Peyer's patch (tissue), 4 donors: Measurements from ENCODE around the gene KRT17. TPM values are rescaled to one million over a fixed set of nuclear protein-coding genes. Genes with fewer than 3 reads are reported as not detected.
"Not testable (repeated sequence)": the region's sequence is repeated elsewhere in the genome, so short reads cannot be mapped to it uniquely, and the experiment has no call there.

Experiments used
- DNase-seq, 3 donors: peaks; one replicate each; pipeline ENCODE4 v3.0.0-alpha.2; 2017 to 2019
- H3K27ac ChIP-seq, 4 donors: fragments of 200-600 bp; sonication (generic); one replicate each; pipeline ENCODE4 v1.5.1; 2016 to 2019
- H3K27me3 ChIP-seq, 2 donors: fragments of 200-600 bp; sonication (generic); one replicate each; pipeline ENCODE4 v1.5.1; 2019
- H3K36me3 ChIP-seq, 3 donors: fragments of 200-600 bp; sonication (generic); one replicate each; pipeline ENCODE4 v1.5.1; 2016 to 2019
- H3K4me1 ChIP-seq, 4 donors: fragments of 200-600 bp; sonication (generic); one replicate each; pipeline ENCODE4 v1.5.1; 2016 to 2019
- H3K4me3 ChIP-seq, 4 donors: fragments of 200-600 bp; sonication (generic); 1 replicate in 3 of 4; 2 replicates in 1 of 4; pipeline ENCODE4 v1.5.1; 2016 to 2019; ENCODE audit warnings: mild to moderate bottlenecking in 1 of 4
- H3K9me3 ChIP-seq, 4 donors: fragments of 200-600 bp; sonication (generic); one replicate each; pipeline ENCODE4 v1.5.1; 2016 to 2019; ENCODE audit warnings: mild to moderate bottlenecking in 1 of 4
- POLR2A ChIP-seq, 2 donors: fragments of 450-650 bp; IDR thresholded peaks; one replicate each; pipeline ENCODE4 v1.5.1; 2017; ENCODE audit warnings: antibody characterized with exemption in 2 of 2, mild to moderate bottlenecking in 2 of 2, moderate library complexity in 2 of 2
- total RNA-seq, 4 donors: library from RNA; depleted of rRNA; stranded (reverse); fragments of >200 nt; gene quantifications; one replicate each; pipeline ENCODE4 v1.1.0, GENCODE V29; 2016
- TF ChIP-seq, protein P1 (sequence below), 6 experiments: fragments of 450-650 bp in 4 of 6; fragments of 200-600 bp in 2 of 6; sonication (generic) in 1 of 6; IDR thresholded peaks; one replicate each; pipeline ENCODE4 v1.5.1; 2017 to 2019; ENCODE audit warnings: antibody characterized with exemption in 6 of 6, mild to moderate bottlenecking in 3 of 6, moderate library complexity in 1 of 6

The KRT17 gene
- total RNA-seq, 4 donors from 2014 or later = 2.7 TPM; not detected in 3

DNA sequence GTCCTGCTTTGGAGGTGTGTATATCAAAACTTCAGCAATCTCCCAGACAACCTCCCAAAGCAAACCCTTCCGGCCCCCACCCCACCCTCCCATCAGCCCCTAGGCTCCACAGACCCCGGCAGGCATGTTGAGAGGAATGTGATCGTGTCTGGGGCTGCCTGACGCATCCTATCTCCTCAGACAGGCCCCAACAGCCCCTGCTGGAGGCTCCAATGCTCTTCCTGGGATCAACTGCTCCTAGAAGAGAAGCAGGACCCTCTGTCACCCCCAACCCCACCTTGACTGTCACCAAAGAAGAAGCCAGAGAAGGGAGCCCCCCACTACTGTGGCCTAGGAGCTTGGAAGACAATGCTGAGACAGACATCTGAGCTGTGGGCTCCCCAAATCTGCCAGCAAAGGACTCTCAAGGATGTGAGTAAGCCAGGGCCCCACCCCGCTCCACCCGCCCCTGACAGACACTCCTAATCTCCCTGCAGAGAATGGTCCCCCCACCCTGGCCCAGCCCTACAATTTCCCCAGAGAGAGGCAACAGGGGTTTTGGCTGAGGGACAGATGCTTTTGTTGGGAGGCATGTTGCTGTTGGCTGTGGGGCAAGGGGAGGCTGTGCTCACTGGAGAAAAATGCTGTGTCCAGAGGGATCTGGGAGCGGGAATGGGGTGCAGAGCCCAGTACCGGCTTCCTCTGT lies 36.1 kb downstream of the KRT17 start:
- H3K36me3 ChIP-seq = no peaks in the 10 kb centered on the region
- no peaks in the 10 kb centered on the region for H3K4me1 ChIP-seq
- DNase-seq = no peak
- H3K27ac ChIP-seq = no peak overlapping the region
- no peak overlapping the region for H3K4me3 ChIP-seq
- H3K27me3 ChIP-seq = no peaks in the 10 kb centered on the region
- TF ChIP-seq, protein P1, sequence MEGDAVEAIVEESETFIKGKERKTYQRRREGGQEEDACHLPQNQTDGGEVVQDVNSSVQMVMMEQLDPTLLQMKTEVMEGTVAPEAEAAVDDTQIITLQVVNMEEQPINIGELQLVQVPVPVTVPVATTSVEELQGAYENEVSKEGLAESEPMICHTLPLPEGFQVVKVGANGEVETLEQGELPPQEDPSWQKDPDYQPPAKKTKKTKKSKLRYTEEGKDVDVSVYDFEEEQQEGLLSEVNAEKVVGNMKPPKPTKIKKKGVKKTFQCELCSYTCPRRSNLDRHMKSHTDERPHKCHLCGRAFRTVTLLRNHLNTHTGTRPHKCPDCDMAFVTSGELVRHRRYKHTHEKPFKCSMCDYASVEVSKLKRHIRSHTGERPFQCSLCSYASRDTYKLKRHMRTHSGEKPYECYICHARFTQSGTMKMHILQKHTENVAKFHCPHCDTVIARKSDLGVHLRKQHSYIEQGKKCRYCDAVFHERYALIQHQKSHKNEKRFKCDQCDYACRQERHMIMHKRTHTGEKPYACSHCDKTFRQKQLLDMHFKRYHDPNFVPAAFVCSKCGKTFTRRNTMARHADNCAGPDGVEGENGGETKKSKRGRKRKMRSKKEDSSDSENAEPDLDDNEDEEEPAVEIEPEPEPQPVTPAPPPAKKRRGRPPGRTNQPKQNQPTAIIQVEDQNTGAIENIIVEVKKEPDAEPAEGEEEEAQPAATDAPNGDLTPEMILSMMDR (IDR thresholded peaks at IDR 0.05) = no peak
- TF ChIP-seq POLR2A (IDR thresholded peaks at IDR 0.05) = no peak
- no peaks in the 10 kb centered on the region for H3K9me3 ChIP-seq

GRCh38 chr17:41586863-41587495 lies 37.4 kb downstream of the KRT17 start, which contains the start of gene KRT14:
Gene KRT14 (minus strand): TSS chr17:41586895. CDS start chr17:41586834, 61 bp downstream.
- Histone ChIP-seq H3K9me3 (no peaks in the 10 kb centered on the region), H3K4me1 (peaks cover 0 to 7% (median 0%) of the 10 kb centered on the region in 4 donors), H3K36me3 (no peaks in the 10 kb centered on the region), H3K27me3 (no peaks in the 10 kb centered on the region), H3K27ac (no peak within 1 kb of the TSS), H3K4me3 (no peak within 1 kb of the TSS)
- TF ChIP-seq, protein P1 (IDR thresholded peaks at IDR 0.05) = no peak
- no peak for TF ChIP-seq POLR2A (IDR thresholded peaks at IDR 0.05)
- no peak for DNase-seq

DNA sequence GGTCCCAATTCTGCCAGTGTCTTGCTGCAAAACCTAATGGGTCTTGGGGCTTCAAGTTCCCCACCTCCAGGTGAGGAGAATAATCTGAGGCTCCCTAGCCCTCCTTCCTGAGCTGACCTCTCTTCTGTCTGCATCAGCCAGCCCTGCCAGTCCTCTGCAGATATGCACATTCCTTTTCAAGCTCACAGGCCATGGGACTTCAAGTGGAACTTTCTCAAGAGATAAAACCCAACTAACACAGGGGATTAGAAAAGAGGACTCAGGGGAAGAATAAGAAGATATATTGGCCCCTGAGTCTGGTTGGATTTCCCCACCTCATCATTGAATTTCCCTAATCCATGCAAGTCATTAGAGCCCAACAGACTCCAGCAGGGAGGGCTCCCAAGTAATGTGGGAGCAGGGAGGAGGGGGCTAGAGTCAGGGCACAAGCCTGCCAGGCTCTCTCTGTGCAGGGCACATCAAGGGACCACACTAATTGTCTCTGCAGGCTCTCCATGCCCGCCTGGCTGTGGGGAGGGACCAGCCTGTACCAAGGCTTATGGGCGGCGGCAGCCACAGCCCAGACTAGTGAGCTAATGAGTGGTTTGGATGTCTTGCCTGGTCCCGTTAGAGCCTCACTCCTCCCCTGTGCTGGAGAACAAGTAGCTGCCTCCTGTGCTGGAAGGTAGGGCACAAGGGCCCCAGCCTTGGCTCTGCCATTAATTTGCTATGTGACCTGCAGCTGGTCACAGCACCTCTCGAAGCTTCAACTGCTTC lies 38.9 kb downstream of the KRT17 start:
- H3K27ac ChIP-seq = no peak overlapping the region
- no peaks in the 10 kb centered on the region for H3K27me3 ChIP-seq
- H3K4me1 ChIP-seq = peaks cover 0 to 7% (median 0%) of the 10 kb centered on the region in 4 donors
- no peak overlapping the region for H3K4me3 ChIP-seq
- no peaks in the 10 kb centered on the region for H3K36me3 ChIP-seq
- no peak for DNase-seq
- no peaks in the 10 kb centered on the region for H3K9me3 ChIP-seq
- TF ChIP-seq POLR2A (IDR thresholded peaks at IDR 0.05) = no peak
- TF ChIP-seq, protein P1 (IDR thresholded peaks at IDR 0.05) = no peak

GRCh38 chr17:41584331-41584927 lies 39.9 kb downstream of the KRT17 start:
- not testable (repeated sequence) for H3K4me3 ChIP-seq, DNase-seq, H3K27ac ChIP-seq, H3K36me3 ChIP-seq, H3K27me3 ChIP-seq, H3K9me3 ChIP-seq
- H3K4me1 ChIP-seq = peaks cover 0 to 11% (median 0%) of the 10 kb centered on the region in 4 donors

DNA sequence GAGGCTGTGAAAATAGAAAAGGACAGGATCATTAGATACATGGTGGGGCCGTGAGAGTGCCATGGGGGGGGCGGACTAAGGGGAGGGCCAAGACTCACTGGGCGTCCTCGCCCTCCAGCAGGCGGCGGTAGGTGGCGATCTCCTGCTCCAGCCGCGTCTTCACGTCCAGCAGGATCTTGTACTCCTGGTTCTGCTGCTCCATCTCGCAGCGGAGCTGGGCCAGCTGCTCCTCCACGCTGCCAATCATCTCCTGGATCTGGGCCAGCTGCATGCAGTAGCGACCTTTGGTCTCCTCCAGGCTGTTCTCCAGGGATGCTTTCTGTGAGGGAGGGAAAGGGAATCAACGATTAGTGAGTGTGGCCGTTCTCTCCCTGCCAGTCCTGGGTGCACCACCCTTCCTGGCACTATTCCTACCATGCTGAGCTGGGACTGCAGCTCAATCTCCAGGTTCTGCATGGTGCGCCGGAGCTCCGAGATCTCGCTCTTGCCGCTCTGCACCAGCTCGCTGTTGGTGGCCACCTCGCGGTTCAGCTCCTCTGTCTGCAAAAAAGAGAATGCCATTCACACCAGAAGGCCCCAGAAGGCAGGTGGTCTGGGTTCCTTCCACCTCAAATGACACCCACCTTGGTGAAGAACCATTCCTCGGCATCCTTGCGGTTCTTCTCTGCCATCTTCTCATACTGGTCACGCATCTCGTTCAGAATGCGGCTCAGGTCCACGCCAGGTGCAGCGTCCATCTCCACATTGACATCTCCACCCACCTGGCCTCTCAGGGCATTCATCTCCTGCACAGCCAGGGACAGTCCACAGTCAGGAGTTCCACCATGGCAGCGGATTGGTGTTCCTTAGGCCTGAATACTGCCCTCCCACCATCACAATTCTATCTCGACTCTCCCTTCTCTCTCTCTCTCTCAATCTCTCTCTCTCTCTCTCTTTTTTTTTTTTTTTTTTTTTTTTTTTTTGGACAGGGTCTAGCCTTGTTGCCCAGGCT lies 40.9 kb downstream of the KRT17 start:
- H3K4me1 ChIP-seq = peaks cover 0 to 16% (median 0%) of the 10 kb centered on the region in 4 donors
- TF ChIP-seq, protein P1 (IDR thresholded peaks at IDR 0.05) = peak in 4 of 6 experiments; percentile 13 to 56 (median 50)
- TF ChIP-seq POLR2A (IDR thresholded peaks at IDR 0.05) = peak in 1 of 2 donors; percentile 16
- H3K4me3 ChIP-seq = no peak overlapping the region
- H3K27ac ChIP-seq = peak overlapping the region in 1 of 4 donors; percentile 42
- no peaks in the 10 kb centered on the region for H3K9me3 ChIP-seq
- peak in 2 of 3 donors; percentile 89 to 90 for DNase-seq
- no peaks in the 10 kb centered on the region for H3K36me3 ChIP-seq
- H3K27me3 ChIP-seq = no peaks in the 10 kb centered on the region

GRCh38 chr17:41582061-41582968 lies 42.1 kb downstream of the KRT17 start:
- H3K36me3 ChIP-seq, H3K4me3 ChIP-seq, H3K27me3 ChIP-seq, DNase-seq, H3K9me3 ChIP-seq: not testable (repeated sequence)
- H3K4me1 ChIP-seq = peaks cover 0 to 16% (median 0%) of the 10 kb centered on the region in 4 donors
- peak overlapping the region in 1 of 4 donors; percentile 42 for H3K27ac ChIP-seq
